ENCODE data around the gene ASIC4.

DNA sequence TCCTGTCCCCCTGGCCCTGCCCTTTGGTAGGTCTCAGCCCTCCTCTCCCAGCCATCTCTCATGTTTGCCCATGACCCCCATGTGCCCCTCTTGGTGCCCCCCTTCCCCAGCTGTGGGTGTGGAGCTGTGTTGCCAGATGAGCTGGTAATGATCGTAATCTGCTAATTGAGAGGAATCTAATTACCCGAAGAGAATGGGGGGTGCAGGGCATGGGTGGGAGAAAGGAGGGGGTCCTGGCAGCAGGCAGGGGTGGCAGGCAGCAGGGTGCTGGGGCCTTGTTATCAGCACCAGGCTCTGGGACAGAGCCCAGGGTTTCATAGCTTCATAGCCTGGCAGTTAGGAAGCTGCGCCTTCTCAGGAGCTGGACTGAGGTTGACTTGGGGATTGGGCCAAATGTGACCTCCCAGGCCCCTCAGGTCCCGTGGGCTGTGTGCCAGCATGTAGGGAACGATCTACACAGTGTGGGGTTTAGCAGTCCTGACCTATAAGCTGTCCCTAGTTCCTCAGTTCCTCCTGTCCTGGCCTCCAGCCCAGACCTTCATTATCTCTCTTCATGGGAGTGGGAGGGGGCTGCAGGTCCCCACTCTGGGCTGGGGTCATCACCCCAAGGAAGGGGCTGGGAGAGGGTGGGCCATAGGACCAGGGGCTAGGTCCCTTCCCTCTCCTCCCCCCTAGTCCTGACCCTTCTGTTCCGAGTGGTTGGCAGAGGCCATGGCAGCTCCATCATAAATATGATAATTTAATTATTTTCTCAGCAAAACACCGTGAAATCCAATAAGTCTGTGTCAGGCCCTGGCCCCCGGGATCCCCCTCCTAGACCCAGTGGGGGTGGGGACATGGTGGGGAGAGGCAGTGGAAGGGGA is 6.5 kb upstream of the ASIC4 start:
- TF ChIP-seq EP300 (IDR thresholded peaks at IDR 0.05) (no peak), HDAC2 (IDR thresholded peaks at IDR 0.05) (no peak), RAD21 (conservative IDR thresholded peaks at IDR 0.05 in 1 of 2, IDR thresholded peaks at IDR 0.05 in 1 of 2) (no peak), POLR2A (IDR thresholded peaks at IDR 0.05; ENCODE audit: low read length) (no peak), ESRRA (IDR thresholded peaks at IDR 0.05; ENCODE audit: borderline replicate concordance, low read length) (no peak), CEBPB (IDR thresholded peaks at IDR 0.05) (no peak), JUNB (IDR thresholded peaks at IDR 0.05) (no peak), RCOR1 (IDR thresholded peaks at IDR 0.05; ENCODE audit: low read depth, low read length) (no peak)
- TF ChIP-seq, protein P1, sequence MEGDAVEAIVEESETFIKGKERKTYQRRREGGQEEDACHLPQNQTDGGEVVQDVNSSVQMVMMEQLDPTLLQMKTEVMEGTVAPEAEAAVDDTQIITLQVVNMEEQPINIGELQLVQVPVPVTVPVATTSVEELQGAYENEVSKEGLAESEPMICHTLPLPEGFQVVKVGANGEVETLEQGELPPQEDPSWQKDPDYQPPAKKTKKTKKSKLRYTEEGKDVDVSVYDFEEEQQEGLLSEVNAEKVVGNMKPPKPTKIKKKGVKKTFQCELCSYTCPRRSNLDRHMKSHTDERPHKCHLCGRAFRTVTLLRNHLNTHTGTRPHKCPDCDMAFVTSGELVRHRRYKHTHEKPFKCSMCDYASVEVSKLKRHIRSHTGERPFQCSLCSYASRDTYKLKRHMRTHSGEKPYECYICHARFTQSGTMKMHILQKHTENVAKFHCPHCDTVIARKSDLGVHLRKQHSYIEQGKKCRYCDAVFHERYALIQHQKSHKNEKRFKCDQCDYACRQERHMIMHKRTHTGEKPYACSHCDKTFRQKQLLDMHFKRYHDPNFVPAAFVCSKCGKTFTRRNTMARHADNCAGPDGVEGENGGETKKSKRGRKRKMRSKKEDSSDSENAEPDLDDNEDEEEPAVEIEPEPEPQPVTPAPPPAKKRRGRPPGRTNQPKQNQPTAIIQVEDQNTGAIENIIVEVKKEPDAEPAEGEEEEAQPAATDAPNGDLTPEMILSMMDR (IDR thresholded peaks at IDR 0.05) = no peak
- TF ChIP-seq, protein P2, sequence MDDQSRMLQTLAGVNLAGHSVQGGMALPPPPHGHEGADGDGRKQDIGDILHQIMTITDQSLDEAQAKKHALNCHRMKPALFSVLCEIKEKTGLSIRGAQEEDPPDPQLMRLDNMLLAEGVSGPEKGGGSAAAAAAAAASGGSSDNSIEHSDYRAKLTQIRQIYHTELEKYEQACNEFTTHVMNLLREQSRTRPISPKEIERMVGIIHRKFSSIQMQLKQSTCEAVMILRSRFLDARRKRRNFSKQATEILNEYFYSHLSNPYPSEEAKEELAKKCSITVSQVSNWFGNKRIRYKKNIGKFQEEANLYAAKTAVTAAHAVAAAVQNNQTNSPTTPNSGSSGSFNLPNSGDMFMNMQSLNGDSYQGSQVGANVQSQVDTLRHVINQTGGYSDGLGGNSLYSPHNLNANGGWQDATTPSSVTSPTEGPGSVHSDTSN (IDR thresholded peaks at IDR 0.05) = no peak
- TF ChIP-seq, protein P3, sequence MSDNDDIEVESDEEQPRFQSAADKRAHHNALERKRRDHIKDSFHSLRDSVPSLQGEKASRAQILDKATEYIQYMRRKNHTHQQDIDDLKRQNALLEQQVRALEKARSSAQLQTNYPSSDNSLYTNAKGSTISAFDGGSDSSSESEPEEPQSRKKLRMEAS (IDR thresholded peaks at IDR 0.05) = no peak
